ENCODE data around the gene VWA2.

Gene VWA2

GRCh38 chr10:114315566-114316420 is 76.7 kb downstream of the VWA2 start:
- peaks cover 7% of the 10 kb centered on the region for H3K27me3 Mint-ChIP-seq
- H3K36me3 Mint-ChIP-seq = no peaks in the 10 kb centered on the region
- H3K27ac Mint-ChIP-seq = no peak overlapping the region
- DNase-seq = no peak
- H3K9me3 Mint-ChIP-seq = no peaks in the 10 kb centered on the region
- H3K4me3 Mint-ChIP-seq = no peak overlapping the region
- no peaks in the 10 kb centered on the region for H3K4me1 Mint-ChIP-seq
- CTCF ChIA-PET = no interaction called here

GRCh38 chr10:114316744-114317143 is 77.7 kb downstream of the VWA2 start:
- H3K4me1 Mint-ChIP-seq = no peaks in the 10 kb centered on the region
- no peak overlapping the region for H3K4me3 Mint-ChIP-seq
- no peaks in the 10 kb centered on the region for H3K36me3 Mint-ChIP-seq
- no peak overlapping the region for H3K27ac Mint-ChIP-seq
- CTCF ChIA-PET = no interaction called here
- H3K9me3 Mint-ChIP-seq = no peaks in the 10 kb centered on the region
- no peak for DNase-seq
- H3K27me3 Mint-ChIP-seq = peaks cover 7% of the 10 kb centered on the region

- DNase-seq = no peak
- no peaks in the 10 kb centered on the region for H3K36me3 Mint-ChIP-seq
- CTCF ChIA-PET = no interaction called here
- no peaks in the 10 kb centered on the region for H3K9me3 Mint-ChIP-seq
- no peak overlapping the region for H3K4me3 Mint-ChIP-seq
- no peak overlapping the region for H3K27ac Mint-ChIP-seq
- H3K4me1 Mint-ChIP-seq = no peaks in the 10 kb centered on the region
- peaks cover 6% of the 10 kb centered on the region for H3K27me3 Mint-ChIP-seq
Observed at GRCh38 chr10:114319406-114320248, 80.6 kb downstream of the VWA2 start.

GRCh38 chr10:114320249-114321116 is 81.4 kb downstream of the VWA2 start:
- Mint-ChIP-seq H3K4me3 (no peak overlapping the region), H3K9me3 (no peaks in the 10 kb centered on the region), H3K4me1 (no peaks in the 10 kb centered on the region), H3K36me3 (no peaks in the 10 kb centered on the region), H3K27ac (no peak overlapping the region), H3K27me3 (peaks cover 8% of the 10 kb centered on the region)
- CTCF ChIA-PET = no interaction called here
- DNase-seq = no peak

- no peaks in the 10 kb centered on the region for H3K4me1 Mint-ChIP-seq
Observed at GRCh38 chr10:114322344-114322743, 83.3 kb downstream of the VWA2 start.

GRCh38 chr10:114323023-114323422 is 84.0 kb downstream of the VWA2 start:
- Mint-ChIP-seq H3K27me3 (peaks cover 14% of the 10 kb centered on the region), H3K27ac (no peak overlapping the region)
- no peak for DNase-seq

More at GRCh38 chr10:114322344-114322743, 83.3 kb downstream of the VWA2 start:
- H3K4me3 Mint-ChIP-seq = no peak overlapping the region
- CTCF ChIA-PET = no interaction called here
- peaks cover 14% of the 10 kb centered on the region for H3K27me3 Mint-ChIP-seq
- no peak overlapping the region for H3K27ac Mint-ChIP-seq
- no peaks in the 10 kb centered on the region for H3K9me3 Mint-ChIP-seq
- no peak for DNase-seq
- no peaks in the 10 kb centered on the region for H3K36me3 Mint-ChIP-seq

GRCh38 chr10:114326795-114327194 is 87.7 kb downstream of the VWA2 start:
- no peak overlapping the region for H3K4me3 Mint-ChIP-seq
- no peak overlapping the region for H3K27ac Mint-ChIP-seq
- H3K27me3 Mint-ChIP-seq = peaks cover 14% of the 10 kb centered on the region
- no peaks in the 10 kb centered on the region for H3K4me1 Mint-ChIP-seq
- CTCF ChIA-PET = no interaction called here
- H3K36me3 Mint-ChIP-seq = no peaks in the 10 kb centered on the region
- no peak for DNase-seq
- H3K9me3 Mint-ChIP-seq = no peaks in the 10 kb centered on the region

More at GRCh38 chr10:114323023-114323422, 84.0 kb downstream of the VWA2 start:
- no peaks in the 10 kb centered on the region for H3K4me1 Mint-ChIP-seq
- H3K4me3 Mint-ChIP-seq = no peak overlapping the region
- H3K9me3 Mint-ChIP-seq = no peaks in the 10 kb centered on the region
- CTCF ChIA-PET = no interaction called here
- H3K36me3 Mint-ChIP-seq = no peaks in the 10 kb centered on the region

- no peaks in the 10 kb centered on the region for H3K4me1 Mint-ChIP-seq
- peaks cover 14% of the 10 kb centered on the region for H3K27me3 Mint-ChIP-seq
- DNase-seq = no peak
- H3K27ac Mint-ChIP-seq = no peak overlapping the region
- CTCF ChIA-PET = no interaction called here
- H3K36me3 Mint-ChIP-seq = no peaks in the 10 kb centered on the region
- no peaks in the 10 kb centered on the region for H3K9me3 Mint-ChIP-seq
- H3K4me3 Mint-ChIP-seq = no peak overlapping the region
Observed at GRCh38 chr10:114327537-114328440, 88.7 kb downstream of the VWA2 start.

GRCh38 chr10:114328441-114328812 is 89.4 kb downstream of the VWA2 start:
- H3K4me1 Mint-ChIP-seq = no peaks in the 10 kb centered on the region
- H3K27ac Mint-ChIP-seq = no peak overlapping the region
- CTCF ChIA-PET = no interaction called here
- H3K4me3 Mint-ChIP-seq = no peak overlapping the region
- peaks cover 19% of the 10 kb centered on the region for H3K27me3 Mint-ChIP-seq
- no peaks in the 10 kb centered on the region for H3K9me3 Mint-ChIP-seq
- DNase-seq = no peak
- no peaks in the 10 kb centered on the region for H3K36me3 Mint-ChIP-seq

- Mint-ChIP-seq H3K36me3 (no peaks in the 10 kb centered on the region), H3K4me1 (no peaks in the 10 kb centered on the region), H3K27me3 (peaks cover 22% of the 10 kb centered on the region), H3K27ac (no peak overlapping the region), H3K4me3 (no peak overlapping the region), H3K9me3 (no peaks in the 10 kb centered on the region)
- DNase-seq = no peak
- CTCF ChIA-PET = no interaction called here
Observed at GRCh38 chr10:114328874-114329273, 89.8 kb downstream of the VWA2 start.

- DNase-seq = no peak
- no peaks in the 10 kb centered on the region for H3K36me3 Mint-ChIP-seq
- H3K4me1 Mint-ChIP-seq = no peaks in the 10 kb centered on the region
- no peak overlapping the region for H3K27ac Mint-ChIP-seq
- H3K4me3 Mint-ChIP-seq = no peak overlapping the region
- no peaks in the 10 kb centered on the region for H3K9me3 Mint-ChIP-seq
- peaks cover 27% of the 10 kb centered on the region for H3K27me3 Mint-ChIP-seq
- CTCF ChIA-PET = interaction anchor here (1.6 kb wide), 1 partner anchor 26 kb away, joined by 4 read pairs; no protein-coding TSS in a partner anchor
Observed at GRCh38 chr10:114329634-114330365, 90.7 kb downstream of the VWA2 start.

GRCh38 chr10:114332301-114333192 is 93.5 kb downstream of the VWA2 start:
- H3K36me3 Mint-ChIP-seq = no peaks in the 10 kb centered on the region
- no peak overlapping the region for H3K27ac Mint-ChIP-seq
- no peaks in the 10 kb centered on the region for H3K9me3 Mint-ChIP-seq
- H3K27me3 Mint-ChIP-seq = peaks cover 28% of the 10 kb centered on the region
- CTCF ChIA-PET = interaction anchor here (0.6 to 1.0 kb wide), 2 partner anchors 29 to 279 kb away, joined by 3 read pairs; no protein-coding TSS in a partner anchor
- H3K4me3 Mint-ChIP-seq = no peak overlapping the region
- H3K4me1 Mint-ChIP-seq = no peaks in the 10 kb centered on the region
- no peak for DNase-seq
